ENCODE results near the gene STMN1. TPM values are rescaled to one million over a fixed set of nuclear protein-coding genes. Genes with fewer than 3 reads are reported as not detected.

STMN1 gene
- total RNA-seq, 1 experiment from 2014 or later, result 418 TPM

GRCh38 chr1:25874635-25875153 lies 31.5 kb downstream of the STMN1 start:
- Mint-ChIP-seq H3K4me1 (peaks cover 24% of the 10 kb centered on the region), H3K9me3 (no peaks in the 10 kb centered on the region), H3K36me3 (no peaks in the 10 kb centered on the region), H3K4me3 (peak overlapping the region; percentile 77), H3K27ac (0 out of 2 replicates have a peak overlapping the region, but pooled peaks have one; percentile 15), H3K27me3 (ENCODE audit: low read depth) (peaks cover 19% of the 10 kb centered on the region)
- CTCF ChIA-PET, result interaction anchor here (0.6 to 4.1 kb wide), 16 partner anchors 10 to 411 kb away, joined by 3 to 55 read pairs (median 5); partner anchors contain the start of genes CEP85 and PAFAH2
- POLR2A ChIA-PET, result interaction anchor here (0.5 to 2.5 kb wide), 8 partner anchors 12 to 598 kb away, joined by 3 to 16 read pairs (median 4); partner anchors contain the start of genes HMGN2 and STMN1
- DNase-seq (ENCODE audit: low spot score) (no peak), ATAC-seq (no peak)
- TF ChIP-seq, protein P1, sequence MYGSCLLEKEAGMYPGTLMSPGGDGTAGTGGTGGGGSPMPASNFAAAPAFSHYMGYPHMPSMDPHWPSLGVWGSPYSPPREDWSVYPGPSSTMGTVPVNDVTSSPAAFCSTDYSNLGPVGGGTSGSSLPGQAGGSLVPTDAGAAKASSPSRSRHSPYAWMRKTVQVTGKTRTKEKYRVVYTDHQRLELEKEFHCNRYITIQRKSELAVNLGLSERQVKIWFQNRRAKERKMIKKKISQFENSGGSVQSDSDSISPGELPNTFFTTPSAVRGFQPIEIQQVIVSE (CRISPR knock-in tag; IDR thresholded peaks at IDR 0.05; ENCODE audit: borderline replicate concordance), result no peak
- no peak for TF ChIP-seq ESRRA (CRISPR knock-in tag; IDR thresholded peaks at IDR 0.05; ENCODE audit: borderline replicate concordance)
- TF ChIP-seq, protein P2, sequence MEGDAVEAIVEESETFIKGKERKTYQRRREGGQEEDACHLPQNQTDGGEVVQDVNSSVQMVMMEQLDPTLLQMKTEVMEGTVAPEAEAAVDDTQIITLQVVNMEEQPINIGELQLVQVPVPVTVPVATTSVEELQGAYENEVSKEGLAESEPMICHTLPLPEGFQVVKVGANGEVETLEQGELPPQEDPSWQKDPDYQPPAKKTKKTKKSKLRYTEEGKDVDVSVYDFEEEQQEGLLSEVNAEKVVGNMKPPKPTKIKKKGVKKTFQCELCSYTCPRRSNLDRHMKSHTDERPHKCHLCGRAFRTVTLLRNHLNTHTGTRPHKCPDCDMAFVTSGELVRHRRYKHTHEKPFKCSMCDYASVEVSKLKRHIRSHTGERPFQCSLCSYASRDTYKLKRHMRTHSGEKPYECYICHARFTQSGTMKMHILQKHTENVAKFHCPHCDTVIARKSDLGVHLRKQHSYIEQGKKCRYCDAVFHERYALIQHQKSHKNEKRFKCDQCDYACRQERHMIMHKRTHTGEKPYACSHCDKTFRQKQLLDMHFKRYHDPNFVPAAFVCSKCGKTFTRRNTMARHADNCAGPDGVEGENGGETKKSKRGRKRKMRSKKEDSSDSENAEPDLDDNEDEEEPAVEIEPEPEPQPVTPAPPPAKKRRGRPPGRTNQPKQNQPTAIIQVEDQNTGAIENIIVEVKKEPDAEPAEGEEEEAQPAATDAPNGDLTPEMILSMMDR (IDR thresholded peaks at IDR 0.05), result no peak
- TF ChIP-seq, protein P3, sequence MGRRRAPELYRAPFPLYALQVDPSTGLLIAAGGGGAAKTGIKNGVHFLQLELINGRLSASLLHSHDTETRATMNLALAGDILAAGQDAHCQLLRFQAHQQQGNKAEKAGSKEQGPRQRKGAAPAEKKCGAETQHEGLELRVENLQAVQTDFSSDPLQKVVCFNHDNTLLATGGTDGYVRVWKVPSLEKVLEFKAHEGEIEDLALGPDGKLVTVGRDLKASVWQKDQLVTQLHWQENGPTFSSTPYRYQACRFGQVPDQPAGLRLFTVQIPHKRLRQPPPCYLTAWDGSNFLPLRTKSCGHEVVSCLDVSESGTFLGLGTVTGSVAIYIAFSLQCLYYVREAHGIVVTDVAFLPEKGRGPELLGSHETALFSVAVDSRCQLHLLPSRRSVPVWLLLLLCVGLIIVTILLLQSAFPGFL (CRISPR knock-in tag; IDR thresholded peaks at IDR 0.05; ENCODE audit: borderline replicate concordance), result no peak
- no peak for TF ChIP-seq SOX15 (CRISPR knock-in tag; IDR thresholded peaks at IDR 0.05)
- TF ChIP-seq NR1H2 (CRISPR knock-in tag; IDR thresholded peaks at IDR 0.05), result no peak
- TF ChIP-seq CREM (CRISPR knock-in tag; IDR thresholded peaks at IDR 0.05), result no peak
- TF ChIP-seq ZNF232 (CRISPR knock-in tag; IDR thresholded peaks at IDR 0.05), result no peak
- no peak for TF ChIP-seq ATF6 (CRISPR knock-in tag; IDR thresholded peaks at IDR 0.05)
- TF ChIP-seq, protein P4, sequence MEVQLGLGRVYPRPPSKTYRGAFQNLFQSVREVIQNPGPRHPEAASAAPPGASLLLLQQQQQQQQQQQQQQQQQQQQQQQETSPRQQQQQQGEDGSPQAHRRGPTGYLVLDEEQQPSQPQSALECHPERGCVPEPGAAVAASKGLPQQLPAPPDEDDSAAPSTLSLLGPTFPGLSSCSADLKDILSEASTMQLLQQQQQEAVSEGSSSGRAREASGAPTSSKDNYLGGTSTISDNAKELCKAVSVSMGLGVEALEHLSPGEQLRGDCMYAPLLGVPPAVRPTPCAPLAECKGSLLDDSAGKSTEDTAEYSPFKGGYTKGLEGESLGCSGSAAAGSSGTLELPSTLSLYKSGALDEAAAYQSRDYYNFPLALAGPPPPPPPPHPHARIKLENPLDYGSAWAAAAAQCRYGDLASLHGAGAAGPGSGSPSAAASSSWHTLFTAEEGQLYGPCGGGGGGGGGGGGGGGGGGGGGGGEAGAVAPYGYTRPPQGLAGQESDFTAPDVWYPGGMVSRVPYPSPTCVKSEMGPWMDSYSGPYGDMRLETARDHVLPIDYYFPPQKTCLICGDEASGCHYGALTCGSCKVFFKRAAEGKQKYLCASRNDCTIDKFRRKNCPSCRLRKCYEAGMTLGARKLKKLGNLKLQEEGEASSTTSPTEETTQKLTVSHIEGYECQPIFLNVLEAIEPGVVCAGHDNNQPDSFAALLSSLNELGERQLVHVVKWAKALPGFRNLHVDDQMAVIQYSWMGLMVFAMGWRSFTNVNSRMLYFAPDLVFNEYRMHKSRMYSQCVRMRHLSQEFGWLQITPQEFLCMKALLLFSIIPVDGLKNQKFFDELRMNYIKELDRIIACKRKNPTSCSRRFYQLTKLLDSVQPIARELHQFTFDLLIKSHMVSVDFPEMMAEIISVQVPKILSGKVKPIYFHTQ (CRISPR knock-in tag; IDR thresholded peaks at IDR 0.05), result no peak
- TF ChIP-seq MXD4 (CRISPR knock-in tag; IDR thresholded peaks at IDR 0.05; ENCODE audit: borderline replicate concordance), result no peak
- TF ChIP-seq ZNF671 (CRISPR knock-in tag; IDR thresholded peaks at IDR 0.05), result no peak

DNA sequence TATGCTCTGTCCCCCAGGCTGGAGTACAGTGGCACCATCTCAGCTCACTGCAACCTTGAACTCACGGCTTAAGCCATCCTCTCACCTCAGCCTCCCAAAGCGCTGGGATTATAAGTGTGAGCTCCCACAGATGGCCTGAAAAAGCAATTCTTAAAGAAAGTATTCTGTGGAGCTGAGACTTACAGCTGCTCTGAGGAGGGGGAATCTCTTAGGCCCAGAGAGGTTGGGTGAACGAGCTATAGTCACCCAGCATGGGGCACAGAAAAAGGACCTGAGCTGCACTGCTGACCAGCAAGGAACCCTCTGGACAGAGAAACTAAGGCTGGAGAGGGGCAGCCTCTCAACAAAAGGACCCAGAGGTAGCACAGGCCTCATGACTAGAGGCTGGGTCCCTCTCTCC lies 32.0 kb downstream of the STMN1 start:
- H3K9me3 Mint-ChIP-seq, result no peaks in the 10 kb centered on the region
- ChIA-PET POLR2A (interaction anchor here (0.5 to 2.5 kb wide), 3 partner anchors 12 to 598 kb away, joined by 3 to 16 read pairs (median 5); partner anchors contain the start of gene HMGN2), CTCF (interaction anchor here (0.6 to 4.1 kb wide), 10 partner anchors 10 to 412 kb away, joined by 3 to 55 read pairs (median 6); partner anchors contain the start of genes CEP85 and PAFAH2)
- H3K27me3 Mint-ChIP-seq (ENCODE audit: low read depth), result peaks cover 19% of the 10 kb centered on the region
- DNase-seq (ENCODE audit: low spot score) (no peak), ATAC-seq (no peak)
- H3K4me3 Mint-ChIP-seq, result peak overlapping the region; percentile 77; the same call in 1 of the 2 replicates
- no peaks in the 10 kb centered on the region for H3K36me3 Mint-ChIP-seq
- no peak overlapping the region for H3K27ac Mint-ChIP-seq
- peaks cover 24% of the 10 kb centered on the region for H3K4me1 Mint-ChIP-seq
- TF ChIP-seq GABPB1 (CRISPR knock-in tag; IDR thresholded peaks at IDR 0.05) (no peak), NR2C2 (CRISPR knock-in tag; IDR thresholded peaks at IDR 0.05) (no peak), TP53 (CRISPR knock-in tag; IDR thresholded peaks at IDR 0.05) (no peak), ZBTB21 (CRISPR knock-in tag; IDR thresholded peaks at IDR 0.05; ENCODE audit: borderline replicate concordance) (no peak), ZNF671 (CRISPR knock-in tag; IDR thresholded peaks at IDR 0.05) (no peak), IRF2 (CRISPR knock-in tag; IDR thresholded peaks at IDR 0.05; ENCODE audit: borderline replicate concordance, low read depth) (no peak), ZNF281 (CRISPR knock-in tag; IDR thresholded peaks at IDR 0.05) (no peak), NFATC4 (CRISPR knock-in tag; IDR thresholded peaks at IDR 0.05) (no peak), ATF3 (CRISPR knock-in tag; conservative IDR thresholded peaks at IDR 0.05) (no peak), FOXJ3 (CRISPR knock-in tag; IDR thresholded peaks at IDR 0.05; ENCODE audit: borderline replicate concordance) (no peak)
- TF ChIP-seq, protein P5, sequence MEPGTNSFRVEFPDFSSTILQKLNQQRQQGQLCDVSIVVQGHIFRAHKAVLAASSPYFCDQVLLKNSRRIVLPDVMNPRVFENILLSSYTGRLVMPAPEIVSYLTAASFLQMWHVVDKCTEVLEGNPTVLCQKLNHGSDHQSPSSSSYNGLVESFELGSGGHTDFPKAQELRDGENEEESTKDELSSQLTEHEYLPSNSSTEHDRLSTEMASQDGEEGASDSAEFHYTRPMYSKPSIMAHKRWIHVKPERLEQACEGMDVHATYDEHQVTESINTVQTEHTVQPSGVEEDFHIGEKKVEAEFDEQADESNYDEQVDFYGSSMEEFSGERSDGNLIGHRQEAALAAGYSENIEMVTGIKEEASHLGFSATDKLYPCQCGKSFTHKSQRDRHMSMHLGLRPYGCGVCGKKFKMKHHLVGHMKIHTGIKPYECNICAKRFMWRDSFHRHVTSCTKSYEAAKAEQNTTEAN (CRISPR knock-in tag; IDR thresholded peaks at IDR 0.05), result no peak
